ENCODE results near the gene DAPK1.

Gene DAPK1

DNA sequence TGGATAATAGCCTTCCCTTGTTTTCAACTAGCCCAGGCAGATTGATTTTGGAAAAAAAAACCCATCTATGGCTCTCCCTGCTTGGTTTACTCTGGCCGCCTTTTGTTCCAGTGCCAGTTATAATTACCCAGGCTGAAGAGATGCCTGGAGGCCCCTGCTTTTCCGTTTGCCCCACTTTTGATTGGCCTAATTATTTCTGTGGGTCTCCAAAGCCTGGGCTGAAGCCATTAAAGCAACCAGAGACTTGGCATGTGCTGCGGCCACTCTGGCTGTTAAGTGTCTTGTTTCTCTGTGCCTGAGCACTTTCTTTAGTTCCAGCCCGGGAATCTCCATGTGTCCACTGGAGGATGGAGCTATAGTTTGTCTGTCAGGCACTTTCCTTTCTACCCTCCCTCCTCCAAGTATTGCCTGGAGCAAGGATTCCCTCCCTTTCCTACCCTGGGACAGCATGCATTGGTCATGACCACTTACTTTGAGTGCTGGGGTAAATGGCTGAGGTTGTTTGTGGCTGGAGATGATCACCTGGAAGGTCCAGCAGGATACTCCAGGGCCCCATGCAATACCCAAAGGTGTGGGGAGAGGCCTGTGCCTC lies 123.2 kb downstream of the DAPK1 start:
- TF ChIP-seq, protein P1, sequence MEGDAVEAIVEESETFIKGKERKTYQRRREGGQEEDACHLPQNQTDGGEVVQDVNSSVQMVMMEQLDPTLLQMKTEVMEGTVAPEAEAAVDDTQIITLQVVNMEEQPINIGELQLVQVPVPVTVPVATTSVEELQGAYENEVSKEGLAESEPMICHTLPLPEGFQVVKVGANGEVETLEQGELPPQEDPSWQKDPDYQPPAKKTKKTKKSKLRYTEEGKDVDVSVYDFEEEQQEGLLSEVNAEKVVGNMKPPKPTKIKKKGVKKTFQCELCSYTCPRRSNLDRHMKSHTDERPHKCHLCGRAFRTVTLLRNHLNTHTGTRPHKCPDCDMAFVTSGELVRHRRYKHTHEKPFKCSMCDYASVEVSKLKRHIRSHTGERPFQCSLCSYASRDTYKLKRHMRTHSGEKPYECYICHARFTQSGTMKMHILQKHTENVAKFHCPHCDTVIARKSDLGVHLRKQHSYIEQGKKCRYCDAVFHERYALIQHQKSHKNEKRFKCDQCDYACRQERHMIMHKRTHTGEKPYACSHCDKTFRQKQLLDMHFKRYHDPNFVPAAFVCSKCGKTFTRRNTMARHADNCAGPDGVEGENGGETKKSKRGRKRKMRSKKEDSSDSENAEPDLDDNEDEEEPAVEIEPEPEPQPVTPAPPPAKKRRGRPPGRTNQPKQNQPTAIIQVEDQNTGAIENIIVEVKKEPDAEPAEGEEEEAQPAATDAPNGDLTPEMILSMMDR (IDR thresholded peaks at IDR 0.05; ENCODE audit: low read length), result no peak
- no peak for TF ChIP-seq EZH2phosphoT487 (IDR thresholded peaks at IDR 0.05; ENCODE audit: low read length)
- no peaks in the 10 kb centered on the region for H3K9me2 ChIP-seq (replicated peaks; ENCODE audit: insufficient read depth, low read length)
- DNase-seq, result no peak
- no peaks in the 10 kb centered on the region for H3F3A ChIP-seq (ENCODE audit: insufficient read depth, low read length)
- H3K27me3 ChIP-seq (replicated peaks; ENCODE audit: insufficient read depth, low read length), result no peaks in the 10 kb centered on the region
- H3K4me3 ChIP-seq (ENCODE audit: low read length), result no peak overlapping the region
- no peak overlapping the region for H2AFZ ChIP-seq (ENCODE audit: low read length)
- no peak overlapping the region for H3K4me2 ChIP-seq (ENCODE audit: low read depth, low read length)
- no peaks in the 10 kb centered on the region for H3K36me3 ChIP-seq (replicated peaks; ENCODE audit: insufficient read depth, low read length)
- no peaks in the 10 kb centered on the region for H3K9me3 ChIP-seq (replicated peaks; ENCODE audit: insufficient read depth, low read length)
- no peaks in the 10 kb centered on the region for H3K4me1 ChIP-seq (ENCODE audit: low read length)
- H3K9ac ChIP-seq (ENCODE audit: low read length), result no peak overlapping the region
- no peaks in the 10 kb centered on the region for H4K20me1 ChIP-seq (ENCODE audit: insufficient read depth, low read length)
- H3K79me2 ChIP-seq (ENCODE audit: low read length), result peaks cover 19% of the 10 kb centered on the region
- no peak overlapping the region for H3K27ac ChIP-seq (ENCODE audit: low read length)

DNA sequence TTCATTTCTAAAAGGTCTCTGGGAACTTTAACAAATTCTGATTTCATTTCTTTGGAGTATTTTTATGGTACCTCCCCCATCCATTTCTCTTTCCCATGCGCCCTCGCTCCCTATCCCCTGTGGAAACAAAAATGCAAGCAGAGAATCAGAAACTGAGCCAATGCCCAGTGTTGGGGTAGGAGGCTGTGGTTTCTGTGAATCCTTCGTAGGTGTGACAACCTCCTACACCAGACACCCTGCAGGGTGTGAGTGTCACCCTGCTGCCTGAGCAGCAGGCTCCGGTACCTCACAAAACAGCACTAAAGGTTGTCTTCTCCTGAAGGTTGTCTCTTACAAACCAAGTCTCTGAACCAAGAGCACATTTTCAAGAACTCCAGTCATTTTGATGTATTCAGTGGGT lies 124.4 kb downstream of the DAPK1 start:
- H3K79me2 ChIP-seq (ENCODE audit: low read length), result peaks cover 19% of the 10 kb centered on the region
- no peak overlapping the region for H2AFZ ChIP-seq (ENCODE audit: low read length)
- TF ChIP-seq, protein P1 (IDR thresholded peaks at IDR 0.05; ENCODE audit: low read length), result no peak
- TF ChIP-seq EZH2phosphoT487 (IDR thresholded peaks at IDR 0.05; ENCODE audit: low read length) (no peak), EZH2 (optimal IDR thresholded peaks at IDR 0.05; ENCODE audit: low read depth, low read length) (no peak)
- no peak overlapping the region for H3K27ac ChIP-seq (ENCODE audit: low read length)
- no peak for DNase-seq
- no peak overlapping the region for H3K4me3 ChIP-seq (ENCODE audit: low read length)
- H3K4me1 ChIP-seq (ENCODE audit: low read length), result no peaks in the 10 kb centered on the region
- H3K9me3 ChIP-seq (replicated peaks; ENCODE audit: insufficient read depth, low read length), result no peaks in the 10 kb centered on the region
- H3K27me3 ChIP-seq (replicated peaks; ENCODE audit: insufficient read depth, low read length), result no peaks in the 10 kb centered on the region
- no peaks in the 10 kb centered on the region for H3K36me3 ChIP-seq (replicated peaks; ENCODE audit: insufficient read depth, low read length)
- H3F3A ChIP-seq (ENCODE audit: insufficient read depth, low read length), result no peaks in the 10 kb centered on the region
- no peak overlapping the region for H3K4me2 ChIP-seq (ENCODE audit: low read depth, low read length)
- no peaks in the 10 kb centered on the region for H3K9me2 ChIP-seq (replicated peaks; ENCODE audit: insufficient read depth, low read length)
- no peak overlapping the region for H3K9ac ChIP-seq (ENCODE audit: low read length)
- no peaks in the 10 kb centered on the region for H4K20me1 ChIP-seq (ENCODE audit: insufficient read depth, low read length)

DNA sequence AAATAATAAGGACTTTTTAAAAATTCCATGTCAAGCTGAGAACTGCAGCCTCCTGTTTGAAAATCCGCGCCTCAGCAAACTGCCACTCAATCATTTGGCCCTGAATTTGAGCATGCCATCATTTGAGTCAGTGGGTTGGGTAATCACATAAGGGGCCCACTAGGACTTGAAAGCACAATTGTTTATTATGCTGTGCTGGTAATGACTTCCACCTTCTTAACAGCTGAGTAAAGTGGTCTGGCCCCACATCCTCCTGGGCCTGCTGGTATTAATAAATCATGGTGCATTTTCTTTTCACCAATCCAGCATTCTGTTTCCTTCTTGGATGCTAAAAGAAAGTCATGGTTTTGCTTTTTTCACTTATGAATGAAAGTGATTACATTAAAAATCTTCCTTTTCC lies 125.3 kb downstream of the DAPK1 start:
- Histone ChIP-seq H3K4me3 (ENCODE audit: low read length) (no peak overlapping the region), H3K27me3 (replicated peaks; ENCODE audit: insufficient read depth, low read length) (no peaks in the 10 kb centered on the region), H3K36me3 (replicated peaks; ENCODE audit: insufficient read depth, low read length) (no peaks in the 10 kb centered on the region), H3K9me3 (replicated peaks; ENCODE audit: insufficient read depth, low read length) (no peaks in the 10 kb centered on the region), H4K20me1 (ENCODE audit: insufficient read depth, low read length) (no peaks in the 10 kb centered on the region), H3K79me2 (ENCODE audit: low read length) (peaks cover 19% of the 10 kb centered on the region), H3K4me1 (ENCODE audit: low read length) (no peaks in the 10 kb centered on the region), H3F3A (ENCODE audit: insufficient read depth, low read length) (no peaks in the 10 kb centered on the region), H3K9ac (ENCODE audit: low read length) (no peak overlapping the region), H3K9me2 (replicated peaks; ENCODE audit: insufficient read depth, low read length) (no peaks in the 10 kb centered on the region), H3K4me2 (ENCODE audit: low read depth, low read length) (no peak overlapping the region), H3K27ac (ENCODE audit: low read length) (no peak overlapping the region), H2AFZ (ENCODE audit: low read length) (no peak overlapping the region)
- TF ChIP-seq, protein P1 (IDR thresholded peaks at IDR 0.05; ENCODE audit: low read length), result no peak
- TF ChIP-seq EZH2 (optimal IDR thresholded peaks at IDR 0.05; ENCODE audit: low read depth, low read length), result no peak
- TF ChIP-seq EZH2phosphoT487 (IDR thresholded peaks at IDR 0.05; ENCODE audit: low read length), result no peak
- no peak for DNase-seq
